ENCODE measurements around the gene HYAL2.

GRCh38 chr3:50353245-50354004, 30.9 kb upstream of the HYAL2 start:
- TF ChIP-seq CHD4 (IDR thresholded peaks at IDR 0.05; ENCODE audit: borderline replicate concordance) (no peak), CHD2 (IDR thresholded peaks at IDR 0.05; ENCODE audit: low read length, partially characterized antibody) (no peak), ESRRA (IDR thresholded peaks at IDR 0.05; ENCODE audit: borderline replicate concordance, low read length) (no peak), CTCF (IDR thresholded peaks at IDR 0.05) (no peak), MAFK (IDR thresholded peaks at IDR 0.05; ENCODE audit: partially characterized antibody) (no peak), POLR2A (IDR thresholded peaks at IDR 0.05; ENCODE audit: low read length) (no peak)

All from A549 (cell line).